ENCODE measurements around the gene PCSK7. TPM values are rescaled to one million over a fixed set of nuclear protein-coding genes. Genes with fewer than 3 reads are reported as not detected.
"Not testable (repeated sequence)": the region's sequence is repeated elsewhere in the genome, so short reads cannot be mapped to it uniquely, and the experiment has no call there.

PCSK7 gene
- total RNA-seq, 5 donors from 2014 or later (not counting 1 experiment from before 2014, with no cell fraction given) = 300 to 368 (median 336) TPM

DNA sequence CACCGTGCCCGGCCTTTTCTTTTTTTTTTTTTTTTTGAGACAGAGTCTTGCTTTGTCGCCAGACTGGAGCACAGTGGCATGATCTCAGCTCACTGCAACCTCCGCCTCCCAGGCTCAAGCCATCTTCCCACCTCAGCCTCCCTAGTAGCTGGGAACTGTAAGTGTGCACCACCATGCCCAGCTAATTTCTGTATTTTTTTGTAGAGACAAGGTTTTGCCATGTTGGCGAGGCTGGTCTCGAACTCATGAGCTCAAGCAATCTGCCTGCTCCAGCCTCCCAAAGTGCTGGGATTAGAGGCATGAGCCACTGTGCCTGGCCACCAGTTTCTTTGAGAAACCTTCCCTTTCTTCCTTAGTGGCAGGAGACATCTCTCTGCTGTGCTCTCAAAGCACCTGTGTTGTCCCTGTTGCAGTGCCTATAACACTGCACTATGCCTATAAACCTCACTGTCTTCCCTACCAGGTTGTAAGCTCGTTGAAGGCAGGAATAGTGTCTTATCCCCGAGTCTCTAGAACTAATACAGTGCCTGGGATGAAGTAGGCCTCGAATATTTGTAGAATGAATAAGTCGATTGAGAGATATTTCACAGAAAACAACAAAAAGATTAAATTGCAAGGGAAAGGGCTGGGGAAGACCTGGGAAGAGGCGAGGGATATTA, 19.0 kb downstream of the PCSK7 start:
- ATAC-seq (replicated peaks in 1 of 4) (no peak), DNase-seq (no peak)
- Histone ChIP-seq H3K27me3 (replicated peaks in 1 of 2; ENCODE audit: control insufficient read depth in 2 of 2, extremely low read depth in 1 of 2, insufficient read depth in 2 of 2, low read length in 1 of 2) (no peaks in the 10 kb centered on the region), H3K36me3 (ENCODE audit: control insufficient read depth in 2 of 2, extremely low read depth in 1 of 2, insufficient read depth in 1 of 2, low read length in 1 of 2) (peaks cover 14 to 64% of the 10 kb centered on the region in 2 donors), H3K9me3 (no peaks in the 10 kb centered on the region), H3K4me1 (ENCODE audit: control insufficient read depth in 1 of 2, extremely low read depth in 1 of 2, insufficient read depth in 2 of 2, low read length in 2 of 2) (no peaks in the 10 kb centered on the region), H3K27ac (ENCODE audit: low read length) (no peak overlapping the region), H3K4me3 (ENCODE audit: control insufficient read depth in 1 of 2, extremely low read depth in 1 of 2, low read length in 1 of 2) (no peak overlapping the region)
- Mint-ChIP-seq H3K4me3 (no peak overlapping the region), H3K27ac (peak overlapping the region in 1 of 2 donors; percentile 34), H3K36me3 (peaks cover 43% of the 10 kb centered on the region), H3K27me3 (no peaks in the 10 kb centered on the region), H3K9me3 (no peaks in the 10 kb centered on the region), H3K4me1 (peaks cover 3 to 18% (median 5%) of the 10 kb centered on the region in 3 donors)
- WGBS (ENCODE audit: insufficient coverage) = 99% methylated on average over 5 of the region's 11 CpGs
- CTCF ChIA-PET = no interaction called here
- POLR2A ChIA-PET = no interaction called here

DNA sequence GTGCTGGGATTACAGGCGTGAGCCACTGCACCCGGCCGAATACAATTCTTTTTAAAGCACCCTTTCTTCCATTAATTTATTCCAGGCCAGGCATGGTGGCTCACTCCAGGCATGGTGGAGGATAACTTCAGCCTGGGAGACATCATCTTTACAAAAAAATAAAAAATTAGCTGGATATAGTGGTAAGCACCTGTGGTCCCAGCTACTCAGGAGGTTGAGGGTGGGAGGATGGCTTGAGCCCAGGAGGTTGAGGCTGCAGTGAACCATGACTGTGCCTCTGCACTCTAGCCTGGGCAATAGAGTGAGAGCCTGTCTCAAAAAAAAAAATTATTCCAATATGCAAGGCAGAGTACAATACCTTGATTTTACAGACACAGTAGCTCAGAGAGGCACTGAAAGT, 21.3 kb downstream of the PCSK7 start:
- ATAC-seq (replicated peaks in 1 of 4) (no peak), DNase-seq (no peak)
- Mint-ChIP-seq H3K36me3 (peaks cover 33% of the 10 kb centered on the region), H3K9me3 (no peaks in the 10 kb centered on the region), H3K4me3 (no peak overlapping the region), H3K27ac (peak overlapping the region in 1 of 2 donors; percentile 52), H3K27me3 (no peaks in the 10 kb centered on the region), H3K4me1 (peaks cover 3 to 19% (median 5%) of the 10 kb centered on the region in 3 donors)
- ChIA-PET CTCF (interaction anchor here in 1 of 2 donors (2.7 kb wide), 1 partner anchor 32 kb away, joined by 5 read pairs; the partner anchor contains the start of gene SIDT2), POLR2A (no interaction called here)
- no peak overlapping the region for H3K27ac ChIP-seq (ENCODE audit: low read length)
- no CpG with 5 or more reads among the region's 3 CpGs for WGBS (ENCODE audit: insufficient coverage)
- no peaks in the 10 kb centered on the region for H3K9me3 ChIP-seq
- H3K4me1 ChIP-seq (ENCODE audit: control insufficient read depth in 1 of 2, extremely low read depth in 1 of 2, insufficient read depth in 2 of 2, low read length in 2 of 2) = no peaks in the 10 kb centered on the region
- H3K27me3 ChIP-seq (replicated peaks in 1 of 2; ENCODE audit: control insufficient read depth in 2 of 2, extremely low read depth in 1 of 2, insufficient read depth in 2 of 2, low read length in 1 of 2) = no peaks in the 10 kb centered on the region
- H3K36me3 ChIP-seq (ENCODE audit: control insufficient read depth in 2 of 2, extremely low read depth in 1 of 2, insufficient read depth in 1 of 2, low read length in 1 of 2) = peaks cover 7 to 47% of the 10 kb centered on the region in 2 donors
- H3K4me3 ChIP-seq (ENCODE audit: control insufficient read depth in 1 of 2, extremely low read depth in 1 of 2, low read length in 1 of 2) = no peak overlapping the region

DNA sequence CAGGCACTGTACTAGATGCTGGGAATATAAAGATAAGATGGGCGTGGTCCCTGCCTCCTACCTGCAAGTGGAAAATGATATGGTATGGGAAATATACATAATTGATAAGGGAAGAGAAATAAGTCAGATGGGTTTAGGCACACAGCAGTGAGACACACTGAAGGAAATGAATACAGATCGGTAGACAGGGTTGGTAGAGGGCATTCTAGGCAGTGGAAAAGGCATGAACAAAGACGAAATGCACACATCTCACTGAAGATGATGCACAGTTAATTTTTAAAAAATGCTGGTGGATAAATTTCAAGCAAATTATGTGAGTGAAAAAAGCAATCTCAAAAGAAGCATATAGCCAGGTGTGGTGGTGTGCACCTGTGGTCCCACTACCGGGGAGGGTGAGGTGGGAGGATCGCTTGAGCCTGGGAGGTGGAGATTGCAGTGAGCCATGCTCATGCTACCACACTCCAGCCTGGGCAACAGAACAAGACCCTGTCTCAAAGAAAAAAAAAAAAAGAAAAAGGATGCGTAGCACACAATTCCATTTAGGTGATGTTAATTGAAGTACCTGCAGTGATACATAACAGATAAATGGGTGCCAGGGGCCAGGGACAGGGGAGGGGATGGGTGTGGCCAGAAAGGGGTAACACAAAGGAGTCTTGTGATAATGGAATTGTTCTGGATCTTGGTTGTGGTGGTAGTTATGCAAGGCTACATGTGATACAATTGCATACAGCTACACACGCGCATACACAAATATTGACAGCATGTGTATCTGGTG, 22.3 kb downstream of the PCSK7 start:
- H3K4me3 ChIP-seq (ENCODE audit: control insufficient read depth in 1 of 2, extremely low read depth in 1 of 2, low read length in 1 of 2); ATAC-seq (replicated peaks in 1 of 4); DNase-seq; H3K27ac ChIP-seq (ENCODE audit: low read length); H3K27me3 Mint-ChIP-seq; H3K9me3 Mint-ChIP-seq; H3K4me1 ChIP-seq (ENCODE audit: control insufficient read depth in 1 of 2, extremely low read depth in 1 of 2, insufficient read depth in 2 of 2, low read length in 2 of 2); H3K9me3 ChIP-seq; H3K27me3 ChIP-seq (replicated peaks in 1 of 2; ENCODE audit: control insufficient read depth in 2 of 2, extremely low read depth in 1 of 2, insufficient read depth in 2 of 2, low read length in 1 of 2); H3K4me3 Mint-ChIP-seq; POLR2A ChIA-PET; H3K27ac Mint-ChIP-seq: not testable (repeated sequence)
- CTCF ChIA-PET = interaction anchor here in 1 of 2 donors (1.0 to 2.7 kb wide), 2 partner anchors 16 to 31 kb away, joined by 3 to 5 read pairs; partner anchors contain the start of gene SIDT2
- Mint-ChIP-seq H3K4me1 (peaks cover under 1 to 28% (median 5%) of the 10 kb centered on the region in 3 donors), H3K36me3 (peaks cover 39% of the 10 kb centered on the region)
- H3K36me3 ChIP-seq (ENCODE audit: control insufficient read depth in 2 of 2, extremely low read depth in 1 of 2, insufficient read depth in 1 of 2, low read length in 1 of 2) = peaks cover 7 to 51% of the 10 kb centered on the region in 2 donors
- WGBS (ENCODE audit: insufficient coverage) = 92% methylated on average over 7 of the region's 8 CpGs

DNA sequence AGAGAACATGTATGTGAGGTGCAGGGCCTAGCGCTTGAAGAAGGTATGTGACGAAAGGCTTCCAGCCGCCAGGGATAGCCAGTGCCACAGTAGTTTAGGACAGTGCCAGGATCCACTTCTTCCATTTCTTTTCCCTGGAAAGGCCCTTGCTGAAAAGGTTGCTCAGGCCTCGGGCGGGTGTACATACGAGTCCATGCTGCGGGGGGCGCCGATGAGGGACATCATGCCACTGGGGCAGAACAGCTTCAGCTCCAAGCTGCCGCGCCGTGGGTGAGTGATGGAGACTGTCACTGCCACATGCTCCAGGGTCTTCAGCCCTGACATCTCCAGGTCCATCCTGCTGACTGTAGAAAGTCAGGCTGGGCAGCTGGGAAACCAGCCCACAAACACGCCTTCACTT, 23.2 kb downstream of the PCSK7 start:
- DNase-seq; H3K9me3 Mint-ChIP-seq; H3K4me3 Mint-ChIP-seq; H3K4me1 ChIP-seq (ENCODE audit: control insufficient read depth in 1 of 2, extremely low read depth in 1 of 2, insufficient read depth in 2 of 2, low read length in 2 of 2); CTCF ChIA-PET; H3K27me3 ChIP-seq (replicated peaks in 1 of 2; ENCODE audit: control insufficient read depth in 2 of 2, extremely low read depth in 1 of 2, insufficient read depth in 2 of 2, low read length in 1 of 2); ATAC-seq (replicated peaks in 1 of 4); H3K4me3 ChIP-seq (ENCODE audit: control insufficient read depth in 1 of 2, extremely low read depth in 1 of 2, low read length in 1 of 2); H3K27ac Mint-ChIP-seq; H3K27ac ChIP-seq (ENCODE audit: low read length); H3K9me3 ChIP-seq; POLR2A ChIA-PET; H3K27me3 Mint-ChIP-seq: not testable (repeated sequence)
- Mint-ChIP-seq H3K4me1 (peaks cover 0 to 28% (median 3%) of the 10 kb centered on the region in 3 donors), H3K36me3 (peaks cover 35% of the 10 kb centered on the region)
- peaks cover 4 to 54% of the 10 kb centered on the region in 2 donors for H3K36me3 ChIP-seq (ENCODE audit: control insufficient read depth in 2 of 2, extremely low read depth in 1 of 2, insufficient read depth in 1 of 2, low read length in 1 of 2)
- no CpG with 5 or more reads among the region's 13 CpGs for WGBS (ENCODE audit: insufficient coverage)

DNA sequence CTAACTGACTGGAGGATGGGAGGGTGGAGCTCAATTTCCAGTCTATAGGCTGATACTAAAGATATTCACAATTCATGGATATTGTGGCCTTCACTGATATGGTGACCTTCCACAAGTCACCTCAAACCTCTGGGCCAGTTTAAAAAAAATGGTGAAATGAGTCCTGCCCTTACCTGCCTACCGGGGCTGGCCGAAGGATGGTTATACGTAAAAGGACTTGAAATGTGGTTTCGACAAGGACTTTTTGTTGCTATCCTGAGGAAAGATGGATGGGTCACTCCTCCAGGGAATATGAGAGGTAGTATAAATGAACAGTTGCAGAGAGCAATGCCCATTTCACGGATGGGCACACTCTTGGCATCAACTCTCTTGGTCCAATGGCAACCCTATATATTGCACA, 24.4 kb downstream of the PCSK7 start:
- not testable (repeated sequence) for ATAC-seq (replicated peaks in 1 of 4)

DNA sequence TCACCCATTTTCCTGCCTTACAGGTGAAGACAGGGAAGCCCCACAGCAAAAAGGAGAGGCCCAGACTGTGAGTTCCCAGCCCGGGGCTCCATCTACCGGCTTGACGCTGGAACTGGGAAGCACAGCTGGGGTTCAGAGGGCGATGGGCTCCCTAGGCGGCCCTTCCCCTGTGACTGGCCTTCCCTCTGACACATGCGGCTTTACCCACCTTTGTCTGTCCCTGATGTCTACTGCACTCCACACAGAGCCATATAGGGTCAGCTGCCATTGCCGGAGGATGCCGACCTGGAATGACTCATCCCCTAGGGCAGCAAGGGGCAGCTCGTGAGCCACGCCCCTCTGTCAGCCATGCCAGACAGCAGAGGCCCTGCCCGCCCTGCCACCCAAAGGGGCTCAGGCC, 25.0 kb downstream of the PCSK7 start:
- H3K27ac ChIP-seq (ENCODE audit: low read length); H3K4me1 ChIP-seq (ENCODE audit: control insufficient read depth in 1 of 2, extremely low read depth in 1 of 2, insufficient read depth in 2 of 2, low read length in 2 of 2); ATAC-seq (replicated peaks in 1 of 4); H3K4me3 Mint-ChIP-seq; H3K9me3 Mint-ChIP-seq; H3K9me3 ChIP-seq; H3K27me3 Mint-ChIP-seq; H3K4me3 ChIP-seq (ENCODE audit: control insufficient read depth in 1 of 2, extremely low read depth in 1 of 2, low read length in 1 of 2); POLR2A ChIA-PET; DNase-seq; H3K27ac Mint-ChIP-seq; H3K27me3 ChIP-seq (replicated peaks in 1 of 2; ENCODE audit: control insufficient read depth in 2 of 2, extremely low read depth in 1 of 2, insufficient read depth in 2 of 2, low read length in 1 of 2); CTCF ChIA-PET: not testable (repeated sequence)
- peaks cover 0 to 15% (median 0%) of the 10 kb centered on the region in 3 donors for H3K4me1 Mint-ChIP-seq
- H3K36me3 ChIP-seq (ENCODE audit: control insufficient read depth in 2 of 2, extremely low read depth in 1 of 2, insufficient read depth in 1 of 2, low read length in 1 of 2) = peaks cover 6 to 53% of the 10 kb centered on the region in 2 donors
- H3K36me3 Mint-ChIP-seq = peaks cover 26% of the 10 kb centered on the region
- WGBS (ENCODE audit: insufficient coverage) = no CpG with 5 or more reads among the region's 11 CpGs

More for the DNA sequence above, 24.4 kb downstream of the PCSK7 start:
- H3K27ac ChIP-seq (ENCODE audit: low read length); H3K4me3 ChIP-seq (ENCODE audit: control insufficient read depth in 1 of 2, extremely low read depth in 1 of 2, low read length in 1 of 2); H3K9me3 Mint-ChIP-seq; H3K27me3 Mint-ChIP-seq; H3K4me3 Mint-ChIP-seq; POLR2A ChIA-PET; CTCF ChIA-PET; DNase-seq; H3K27me3 ChIP-seq (replicated peaks in 1 of 2; ENCODE audit: control insufficient read depth in 2 of 2, extremely low read depth in 1 of 2, insufficient read depth in 2 of 2, low read length in 1 of 2); H3K4me1 ChIP-seq (ENCODE audit: control insufficient read depth in 1 of 2, extremely low read depth in 1 of 2, insufficient read depth in 2 of 2, low read length in 2 of 2); H3K27ac Mint-ChIP-seq; H3K9me3 ChIP-seq: not testable (repeated sequence)
- H3K4me1 Mint-ChIP-seq = peaks cover 0 to 20% (median 0%) of the 10 kb centered on the region in 3 donors
- peaks cover 26% of the 10 kb centered on the region for H3K36me3 Mint-ChIP-seq
- WGBS (ENCODE audit: insufficient coverage) = 79% methylated on average over 4 of the region's 5 CpGs
- peaks cover 6 to 51% of the 10 kb centered on the region in 2 donors for H3K36me3 ChIP-seq (ENCODE audit: control insufficient read depth in 2 of 2, extremely low read depth in 1 of 2, insufficient read depth in 1 of 2, low read length in 1 of 2)
